Iris pigment epithelial cell (primary cell): Measurements from ENCODE around the gene AKAP6.

Experiments used
- DNase-seq: peaks from one replicate; pipeline ENCODE4 v3.0.0-alpha.2; 2011; ENCODE audit warnings: low read depth

Gene AKAP6

DNA sequence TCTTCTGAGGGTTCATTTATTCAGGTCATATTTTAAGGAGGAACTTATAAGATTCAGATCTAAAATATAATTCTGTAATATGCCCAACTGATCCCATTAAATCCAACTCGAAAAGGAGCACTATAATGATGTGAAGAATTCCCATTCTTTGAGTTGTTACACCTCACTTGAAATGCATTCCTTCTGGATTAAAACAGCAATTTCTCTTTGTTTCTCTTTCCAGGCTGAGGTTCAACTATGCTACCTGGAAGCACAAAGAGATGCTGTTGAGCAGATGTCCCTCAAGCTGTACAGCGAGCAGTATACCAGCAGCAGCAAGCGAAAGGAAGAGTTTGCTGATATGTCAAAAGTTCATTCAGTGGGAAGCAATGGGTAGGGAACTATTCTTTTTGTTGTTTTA, 349.0 kb downstream of the AKAP6 start:
- DNase-seq: no peak

DNA sequence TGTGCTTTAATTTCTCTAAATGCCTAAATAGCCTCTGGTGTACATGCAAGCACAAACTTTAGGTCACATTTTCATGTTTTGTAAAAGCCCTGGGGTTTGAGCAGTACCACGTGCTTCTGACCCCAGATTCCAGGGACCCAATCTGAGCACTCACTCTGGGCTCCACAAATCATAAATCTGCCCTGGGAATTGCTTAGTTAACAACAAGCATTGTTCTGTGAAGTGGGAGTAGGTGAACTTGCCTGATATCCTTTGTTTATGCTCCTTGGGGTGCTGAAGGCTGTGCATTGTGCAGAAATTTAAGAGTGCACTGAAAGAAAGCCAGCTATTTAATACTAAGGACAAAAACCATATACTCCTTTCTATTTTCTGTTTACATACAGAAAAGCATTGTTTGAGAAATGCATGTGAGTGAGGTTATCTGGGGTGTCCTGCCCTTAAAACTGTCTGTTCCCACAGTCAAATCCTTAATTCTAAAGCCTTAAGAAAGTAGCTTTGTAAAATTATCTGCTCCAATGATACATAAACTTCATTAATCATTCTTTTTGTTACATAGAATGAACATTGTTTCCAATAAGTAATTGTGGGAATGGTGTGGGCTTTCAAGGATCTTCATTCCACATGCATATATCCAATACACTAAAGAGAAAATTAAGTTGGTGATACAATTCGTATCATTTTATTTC, 351.0 kb downstream of the AKAP6 start:
- no peak for DNase-seq

DNA sequence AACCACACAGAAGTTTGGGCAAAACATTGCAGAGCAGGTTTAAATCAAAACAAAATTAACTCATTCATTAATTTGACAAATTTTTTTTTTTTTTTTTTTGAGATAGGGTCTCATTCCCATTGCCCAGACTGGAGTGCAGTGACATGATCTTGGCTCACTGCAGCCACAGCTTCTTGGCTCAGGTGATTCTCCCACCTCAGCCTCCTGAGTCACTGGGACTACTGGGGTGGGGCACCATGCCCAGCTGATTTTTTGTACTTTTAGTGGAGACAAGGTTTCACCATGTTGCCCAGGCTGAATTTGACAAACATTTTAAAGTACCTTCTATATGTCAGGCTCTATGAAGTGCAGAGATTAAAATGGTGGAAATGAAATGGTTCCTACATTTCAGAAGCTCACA, 352.5 kb downstream of the AKAP6 start:
- no peak for DNase-seq

DNA sequence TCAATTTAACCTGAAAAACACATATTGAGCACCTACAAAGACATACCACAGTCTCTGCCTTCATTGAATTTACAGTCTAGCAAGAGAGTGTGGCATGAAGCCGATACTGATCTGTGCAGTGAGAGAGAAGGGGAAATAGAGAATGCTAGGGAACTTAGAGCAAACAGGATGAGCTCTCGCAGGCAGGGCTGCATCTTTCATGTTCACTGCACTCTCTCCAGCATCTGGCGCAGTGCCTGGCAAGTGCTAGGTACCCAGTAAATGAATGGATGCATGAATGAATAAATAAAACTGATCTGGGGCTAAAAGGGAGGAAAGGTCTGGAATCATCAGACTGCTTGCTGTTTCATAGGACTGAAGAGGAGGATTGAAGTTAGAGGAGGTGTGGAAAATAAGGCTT, 353.1 kb downstream of the AKAP6 start:
- DNase-seq: no peak

DNA sequence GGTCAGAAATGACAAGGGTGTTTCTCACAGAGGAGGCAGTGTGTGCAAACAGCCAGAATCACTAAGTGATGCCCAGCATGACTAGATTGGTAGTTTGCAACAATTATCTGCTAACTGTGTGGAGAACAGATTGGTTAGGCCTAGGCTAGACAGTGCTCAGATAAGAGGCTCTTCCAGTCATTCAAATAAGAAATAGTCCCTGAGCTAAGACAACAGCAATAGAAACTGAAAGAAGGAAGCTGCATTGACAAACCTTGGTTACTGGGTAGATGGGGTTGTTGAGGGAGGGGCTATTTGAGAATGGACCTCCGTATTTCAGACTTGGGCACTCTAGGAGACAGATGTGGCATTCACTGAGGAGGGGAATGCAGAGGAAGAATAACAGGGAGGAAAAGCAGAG, 354.6 kb downstream of the AKAP6 start:
- DNase-seq: no peak

DNA sequence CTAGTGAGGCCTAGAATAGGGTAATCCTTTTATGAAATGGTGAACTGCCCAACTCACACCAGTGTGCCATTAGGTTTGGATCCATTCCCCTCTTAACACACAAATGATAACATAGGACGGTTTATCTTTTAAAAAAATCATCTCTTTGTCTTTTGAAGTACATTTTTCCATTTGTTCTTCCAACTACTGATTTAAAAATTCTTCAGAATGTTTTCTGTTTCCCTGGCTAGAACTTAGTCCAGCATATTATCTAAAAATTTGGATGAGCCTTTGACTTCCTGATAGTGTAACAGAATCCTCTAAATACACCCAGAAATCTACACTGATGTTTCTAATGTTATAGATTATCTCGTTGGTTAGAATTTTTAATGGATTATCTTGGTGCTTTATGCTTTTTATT, 359.8 kb downstream of the AKAP6 start:
- no peak for DNase-seq

DNA sequence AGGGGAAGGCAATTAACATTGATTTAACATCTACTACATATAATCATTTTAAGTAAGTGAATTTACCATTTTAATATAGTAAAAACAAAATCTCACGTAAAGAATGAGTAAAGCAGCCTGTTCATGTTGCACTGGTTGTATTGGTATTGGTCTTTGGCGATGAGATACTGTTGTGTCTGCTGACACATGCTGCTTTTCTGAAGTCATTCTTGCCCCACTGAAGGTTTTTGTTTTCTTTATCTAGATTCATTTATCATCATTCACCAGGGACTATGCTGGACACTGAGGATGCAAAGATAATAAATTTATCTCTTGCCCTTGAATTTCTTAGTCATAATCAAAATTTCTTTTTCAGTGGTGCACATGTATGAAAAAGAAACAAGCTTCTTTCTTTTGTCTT, 363.3 kb downstream of the AKAP6 start:
- no peak for DNase-seq

DNA sequence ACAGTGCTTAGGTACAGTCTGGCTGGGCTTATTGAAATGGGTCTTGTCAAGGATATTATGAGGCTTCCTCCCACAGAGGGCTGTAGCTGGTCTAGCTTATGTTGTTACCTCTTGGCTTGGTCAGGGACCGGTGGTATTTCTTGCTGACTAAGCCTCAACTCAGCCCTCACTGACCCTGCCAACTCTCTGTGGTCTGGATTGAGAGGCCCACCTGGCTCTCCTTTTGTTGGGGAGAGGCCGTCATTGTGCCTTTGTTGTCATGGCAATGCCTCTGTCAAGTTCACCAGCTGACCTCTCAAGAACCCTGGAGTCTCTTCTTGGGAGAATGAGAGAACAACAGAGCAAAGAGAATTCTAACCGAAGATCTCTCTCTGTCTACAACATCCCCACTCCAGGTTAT, 364.0 kb downstream of the AKAP6 start:
- peak; percentile 47 for DNase-seq

DNA sequence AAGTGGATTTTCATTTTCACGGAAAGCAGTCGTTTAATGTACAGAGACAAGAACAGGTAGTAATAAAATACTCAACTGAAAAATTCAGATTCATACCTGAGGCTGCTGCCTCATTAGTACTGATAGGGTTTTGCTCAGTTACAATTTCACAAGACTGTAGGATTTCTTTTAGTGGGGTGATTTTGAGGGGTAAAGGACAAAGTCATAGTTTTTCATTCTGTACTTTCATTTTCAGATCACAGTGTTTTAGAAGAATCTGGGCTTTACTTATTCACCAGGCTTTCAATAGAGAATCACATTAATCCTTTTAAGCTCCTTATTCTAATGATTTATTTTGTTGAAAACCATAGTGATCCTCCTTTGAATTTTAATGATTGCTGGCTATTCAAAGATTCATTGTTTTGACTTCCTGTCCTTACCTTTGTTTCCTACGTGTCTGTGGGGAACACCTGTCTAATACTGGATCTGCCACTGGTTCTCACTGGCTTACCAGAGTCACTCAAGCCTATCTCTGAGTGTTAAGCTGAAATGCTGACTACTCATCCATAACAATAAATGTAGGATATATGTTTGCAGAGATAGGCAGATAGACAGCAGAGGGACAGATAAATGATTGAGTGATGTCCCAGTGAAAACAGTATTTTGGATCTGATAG, 365.8 kb downstream of the AKAP6 start:
- no peak for DNase-seq

DNA sequence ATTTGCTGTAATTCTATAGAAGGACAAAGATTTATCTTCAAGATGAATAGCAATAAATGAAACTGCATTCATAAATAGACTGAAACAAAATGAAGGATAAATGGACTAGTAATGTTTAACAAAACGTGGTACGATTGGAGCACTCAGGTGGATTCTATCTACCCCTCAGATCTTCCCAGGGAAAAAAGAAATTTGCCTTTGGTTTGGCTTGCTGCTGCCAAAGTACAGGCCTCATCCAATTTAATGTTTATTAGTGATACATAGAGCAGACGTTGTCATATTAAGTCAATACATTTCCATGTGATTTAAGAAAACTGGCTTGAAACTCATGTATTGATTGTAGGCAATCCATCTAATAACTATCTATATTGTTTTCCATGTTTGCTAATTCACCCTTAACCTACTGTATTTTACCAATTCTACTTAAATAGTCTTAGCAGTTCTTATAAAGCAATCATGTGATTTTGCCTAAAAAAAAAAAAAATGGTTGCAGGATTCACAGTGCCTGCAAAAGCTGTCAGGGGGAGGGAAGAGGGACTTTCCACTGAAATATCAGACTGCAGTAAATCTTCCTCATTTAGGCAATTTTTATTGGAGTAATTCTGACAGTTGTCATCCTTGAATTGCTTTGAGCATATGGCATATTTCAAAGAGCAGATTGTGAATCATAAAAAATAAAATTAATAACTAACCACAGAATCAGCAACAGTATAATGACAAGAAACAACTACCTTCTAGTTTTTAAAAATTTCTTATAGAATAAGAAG, 367.4 kb downstream of the AKAP6 start:
- DNase-seq: no peak

DNA sequence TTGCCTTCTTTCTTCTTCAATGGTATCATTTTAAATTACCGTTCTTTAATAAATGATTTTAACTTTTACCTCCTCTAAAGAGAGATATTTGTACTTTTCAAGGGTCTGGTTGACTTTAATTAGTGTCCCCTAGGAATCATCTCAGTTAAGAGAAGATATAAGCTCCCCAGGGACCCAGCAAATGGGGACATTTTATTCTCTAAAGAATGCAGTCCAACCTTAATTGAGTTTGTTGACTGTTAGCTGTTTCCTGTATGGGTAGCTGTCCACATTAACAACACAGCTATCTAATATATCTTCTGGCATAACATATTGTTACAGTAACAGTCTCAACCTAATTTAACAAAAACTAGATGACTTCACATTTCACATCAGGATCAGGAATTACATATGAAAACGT, 368.0 kb downstream of the AKAP6 start:
- DNase-seq: no peak

DNA sequence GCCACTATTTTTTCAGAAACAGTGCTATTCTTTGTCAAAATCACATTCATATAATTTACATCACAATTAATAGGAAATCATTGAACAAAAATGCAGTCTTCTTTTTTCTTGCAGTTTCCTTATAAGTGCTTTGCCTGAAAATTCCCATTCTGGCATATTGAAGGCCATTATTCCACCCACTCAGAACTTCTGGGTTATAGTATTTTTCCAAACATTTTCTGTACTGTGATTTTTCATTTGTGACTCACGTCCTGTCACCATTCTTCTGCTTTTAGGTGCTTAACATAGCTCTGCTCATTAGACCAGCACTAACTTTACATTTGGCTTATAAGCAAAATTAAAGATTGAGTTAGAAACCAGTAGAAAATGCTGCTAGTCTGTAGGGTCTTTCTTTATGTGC, 368.6 kb downstream of the AKAP6 start:
- DNase-seq: peak; percentile 64

DNA sequence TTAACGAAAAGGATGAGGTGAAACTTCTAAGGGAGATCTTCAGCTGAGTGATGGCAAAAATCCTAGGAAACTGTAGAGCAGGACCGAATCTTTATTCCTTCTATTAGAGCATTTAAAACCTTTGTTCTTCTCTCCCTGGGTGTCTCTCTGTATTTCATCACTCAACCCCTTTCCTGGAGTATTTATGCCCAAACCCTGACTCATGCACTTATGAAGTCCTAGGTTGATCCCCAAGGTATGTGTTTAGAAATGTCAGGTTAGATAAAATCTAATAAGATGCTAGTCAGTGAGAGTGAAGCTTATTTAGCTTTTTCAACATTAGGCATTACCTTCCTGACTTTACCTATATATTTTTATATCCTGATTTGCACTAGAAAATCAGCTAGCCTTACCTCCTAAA, 369.7 kb downstream of the AKAP6 start:
- peak; percentile 77 for DNase-seq

DNA sequence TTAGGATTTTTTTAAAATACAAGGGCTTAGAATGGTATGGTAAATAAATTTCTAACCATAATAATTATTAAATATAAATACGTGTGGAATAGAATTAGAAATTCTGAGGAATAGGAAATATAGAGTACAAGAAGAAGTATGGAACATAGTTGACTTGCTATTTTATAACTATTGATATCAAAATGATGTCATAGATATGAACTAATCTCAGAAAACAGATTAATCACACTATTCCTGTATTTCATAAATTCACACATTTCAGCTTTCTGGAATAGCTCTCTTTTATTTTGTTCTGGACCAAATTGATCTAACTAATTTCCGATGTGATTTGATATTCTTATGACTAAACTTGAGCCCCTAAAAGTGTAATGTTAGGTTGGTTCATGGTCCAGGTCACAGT, 372.4 kb downstream of the AKAP6 start:
- no peak for DNase-seq

DNA sequence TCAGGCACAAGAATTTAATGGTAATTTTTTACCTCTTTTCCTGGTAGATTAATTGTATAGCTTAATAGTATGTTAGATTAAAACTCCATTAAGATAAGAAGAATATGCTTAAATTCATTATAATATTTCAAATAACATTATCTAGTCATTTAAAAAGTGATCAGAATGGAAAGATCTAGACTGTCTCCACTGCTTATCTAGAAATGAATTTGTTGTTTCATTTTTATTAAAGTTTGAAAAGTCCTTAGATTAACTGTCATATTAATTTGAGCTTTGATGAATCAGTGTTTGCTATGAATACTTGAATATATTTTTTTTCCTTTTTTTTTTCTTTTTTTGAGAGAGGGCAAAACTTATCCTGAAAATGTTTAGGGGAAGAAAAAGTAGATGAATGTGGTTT, 373.0 kb downstream of the AKAP6 start:
- DNase-seq: no peak

DNA sequence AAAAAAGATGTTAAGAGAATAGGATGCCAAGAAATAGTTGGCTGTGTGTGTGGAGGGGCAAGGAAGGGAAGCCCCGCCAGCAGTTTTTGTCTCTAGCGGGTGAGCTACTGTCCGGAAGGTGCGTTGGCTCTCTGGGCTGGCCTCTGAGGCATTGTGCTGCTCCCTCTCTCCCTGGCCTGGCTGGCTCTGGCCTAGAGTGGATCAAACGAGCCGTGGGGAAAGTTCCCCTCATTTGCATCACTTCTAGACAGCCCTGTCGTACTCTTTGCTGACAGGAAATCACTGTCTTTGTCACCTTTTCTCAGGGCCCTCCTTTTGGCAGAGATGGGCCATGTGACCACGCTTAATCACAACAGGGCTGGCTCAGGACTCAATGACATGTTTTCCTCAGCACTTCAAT, 373.5 kb downstream of the AKAP6 start:
- DNase-seq: no peak

DNA sequence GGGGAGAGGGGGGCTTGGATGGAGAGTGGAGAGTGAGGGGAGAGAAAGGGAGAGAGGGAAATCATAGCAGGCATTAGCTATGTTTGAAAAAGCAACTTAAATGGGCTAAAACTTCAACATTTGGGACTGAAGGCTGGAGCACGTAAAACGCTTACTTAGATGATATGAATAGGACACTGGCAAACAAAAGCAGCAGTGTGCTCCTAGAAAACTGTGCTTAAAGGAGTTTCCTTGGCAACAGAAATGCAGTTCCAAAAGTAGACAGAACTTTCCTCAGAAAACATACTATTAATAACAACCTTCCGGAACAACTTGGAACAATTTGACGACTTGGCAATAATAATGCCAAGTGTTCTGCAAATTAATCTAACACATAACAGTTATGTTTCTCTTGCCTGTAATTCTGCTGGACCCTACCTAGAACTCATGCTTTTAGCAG, 374.1 kb downstream of the AKAP6 start:
- no peak for DNase-seq

DNA sequence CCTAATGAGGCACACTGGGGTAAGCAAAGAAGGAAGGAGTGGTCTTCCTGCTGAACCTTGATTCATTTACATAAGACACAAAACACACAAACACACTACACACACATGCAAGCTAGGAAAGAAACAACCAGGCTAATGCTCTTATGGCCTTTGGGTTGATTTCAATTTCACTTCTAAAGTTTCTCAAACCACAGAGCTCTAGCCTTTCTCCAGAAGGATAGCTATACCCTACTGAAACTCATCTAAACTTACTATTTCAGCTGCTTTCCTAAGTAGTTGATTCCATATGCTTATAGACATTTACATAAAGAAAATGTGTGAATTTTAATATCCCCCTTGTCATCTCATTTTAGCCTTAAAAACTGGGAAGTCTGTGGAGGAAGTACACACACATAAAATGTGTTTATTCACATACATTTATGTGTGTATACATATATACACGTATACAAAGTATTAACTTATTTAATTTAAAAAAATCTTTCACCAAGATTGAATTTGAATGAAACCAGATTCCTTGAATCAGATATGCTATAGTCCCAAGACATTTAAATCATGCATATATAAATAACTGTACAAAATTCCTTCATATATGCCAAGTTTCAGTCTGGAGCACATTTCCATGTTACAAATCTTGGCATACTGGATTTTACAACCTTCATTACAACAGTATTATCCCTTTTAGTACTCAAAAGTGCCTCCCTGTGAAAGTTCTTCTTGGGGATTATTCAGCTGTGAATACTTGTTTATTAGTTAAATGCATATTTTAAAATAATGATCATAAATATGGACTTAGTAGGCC, 377.8 kb downstream of the AKAP6 start:
- no peak for DNase-seq

DNA sequence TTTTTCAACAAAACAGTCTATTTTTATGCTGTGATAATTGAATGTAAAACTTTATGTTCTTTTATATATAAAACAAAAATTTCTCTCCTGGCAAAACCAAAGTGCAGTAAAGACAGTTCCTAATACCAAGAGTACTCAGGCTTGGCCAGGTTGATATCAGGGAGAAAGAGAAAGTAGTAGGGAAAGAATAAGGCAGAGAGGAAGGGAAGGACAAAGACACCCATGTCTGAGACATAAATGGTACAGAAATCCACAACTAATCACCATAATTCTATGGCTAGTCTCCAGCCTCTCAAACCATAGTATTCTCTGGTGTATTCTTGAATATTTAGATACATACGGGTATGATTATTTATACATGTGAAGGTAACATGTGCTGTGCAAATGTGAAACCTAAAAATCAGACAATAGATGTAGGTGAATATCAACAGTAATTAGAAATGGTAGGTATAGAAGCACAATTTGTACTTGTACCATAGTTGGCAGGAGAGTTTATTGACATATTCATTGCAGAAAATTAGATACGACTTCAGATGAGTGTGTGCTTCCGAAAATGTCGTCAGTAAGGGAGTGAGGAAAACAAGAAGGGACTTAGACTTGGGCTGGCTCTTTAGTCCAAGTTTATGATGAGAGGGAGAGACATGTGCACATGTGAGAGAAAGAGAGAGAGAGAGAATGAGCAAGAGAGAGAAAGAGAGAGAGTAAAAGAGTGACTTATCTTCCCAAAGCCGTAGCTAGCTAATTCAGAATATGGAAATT, 378.8 kb downstream of the AKAP6 start:
- DNase-seq: no peak

DNA sequence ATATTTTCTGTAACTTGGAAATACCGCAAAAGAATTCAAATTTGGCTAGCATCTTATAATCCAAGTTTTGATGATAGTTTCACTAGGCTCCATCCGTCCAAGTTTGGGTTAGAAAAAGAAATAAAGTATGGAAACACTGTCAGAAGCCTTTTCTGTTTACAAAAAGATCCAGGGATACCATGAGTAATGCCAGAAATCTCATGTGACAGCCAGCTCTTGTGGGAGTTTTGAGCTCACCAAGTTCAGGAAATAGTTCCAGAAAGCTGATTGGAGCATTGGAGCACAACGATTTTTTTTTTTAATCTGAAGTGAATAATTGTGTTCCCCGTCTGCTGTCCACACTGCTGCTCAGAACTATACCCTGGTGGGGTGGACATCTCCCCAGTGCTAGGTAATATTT, 379.9 kb downstream of the AKAP6 start:
- DNase-seq: peak; percentile 86

DNA sequence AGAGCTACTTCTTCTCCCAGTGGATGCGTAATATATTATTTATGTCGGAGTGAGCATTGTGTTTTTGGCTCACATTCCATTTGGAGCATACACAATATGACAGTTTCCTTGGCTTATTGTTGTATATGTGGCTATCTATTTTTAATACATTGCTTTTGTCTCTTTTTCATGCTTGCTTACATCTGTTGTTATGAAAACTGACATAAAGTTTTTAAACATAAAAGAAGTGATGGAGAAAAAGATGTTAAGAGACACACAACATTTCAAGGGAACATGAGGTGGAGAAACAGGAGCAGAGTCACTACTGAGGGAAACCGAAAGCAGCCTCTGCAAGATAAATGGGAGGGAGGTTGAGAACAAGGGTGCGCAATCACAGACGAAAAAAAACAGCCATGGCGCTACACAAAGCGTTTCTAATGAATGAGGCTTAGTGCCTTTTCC, 381.2 kb downstream of the AKAP6 start:
- no peak for DNase-seq
